ENCODE measurements around the gene TMEM156. TPM values are rescaled to one million over a fixed set of nuclear protein-coding genes. Genes with fewer than 3 reads are reported as not detected.

Gene TMEM156
- polyA plus RNA-seq, 3 donors = 0.31 to 1.1 (median 0.43) TPM

GRCh38 chr4:38958453-38959190 is 73.6 kb downstream of the TMEM156 start:
- Histone ChIP-seq H3K4me3 (replicated peaks in 1 of 3; ENCODE audit: low read depth in 2 of 3, low read length in 3 of 3) (no peak overlapping the region), H2AFZ (ENCODE audit: insufficient read depth, low read depth, low read length, poor library complexity, severe bottlenecking) (no peak overlapping the region), H3K9me3 (replicated peaks in 1 of 2; ENCODE audit: control insufficient read depth in 1 of 2, insufficient read depth in 1 of 2, low read length in 2 of 2) (no peaks in the 10 kb centered on the region), H3K27ac (ENCODE audit: low read depth in 1 of 2, low read length in 2 of 2) (no peak overlapping the region), H3K4me2 (replicated peaks; ENCODE audit: extremely low read depth, low read length, poor library complexity, severe bottlenecking) (no peak overlapping the region), H3K79me2 (ENCODE audit: insufficient read depth, low read length) (no peaks in the 10 kb centered on the region), H3K9ac (ENCODE audit: insufficient read depth, low read length, poor library complexity, severe bottlenecking) (no peak overlapping the region), H3K27me3 (ENCODE audit: control insufficient read depth in 2 of 2, insufficient read depth in 2 of 2, low read length in 2 of 2) (no peaks in the 10 kb centered on the region), H3K4me1 (ENCODE audit: control insufficient read depth in 1 of 2, insufficient read depth in 2 of 2, low read length in 2 of 2) (no peaks in the 10 kb centered on the region), H4K20me1 (ENCODE audit: insufficient read depth, low read length) (no peaks in the 10 kb centered on the region), H3K36me3 (replicated peaks in 1 of 2; ENCODE audit: control insufficient read depth in 1 of 2, insufficient read depth in 2 of 2, low read length in 2 of 2) (no peaks in the 10 kb centered on the region)
- Mint-ChIP-seq H3K9me3 (peaks cover 5 to 14% (median 8%) of the 10 kb centered on the region in 7 donors), H3K4me3 (no peak overlapping the region), H3K27ac (no peak overlapping the region), H3K36me3 (no peaks in the 10 kb centered on the region), H3K4me1 (no peaks in the 10 kb centered on the region), H3K27me3 (ENCODE audit: low read depth in 3 of 3) (peaks cover 0 to 1% (median 0%) of the 10 kb centered on the region in 3 donors)
- no peak for TF ChIP-seq CTCF (IDR thresholded peaks at IDR 0.05)
- DNase-seq = no peak
- WGBS (ENCODE audit: insufficient coverage) = no CpG with 5 or more reads among the region's 4 CpGs
- intact Hi-C loops (cut with micrococcal nuclease) = no loop called here

- H3K27me3 Mint-ChIP-seq (ENCODE audit: low read depth in 3 of 3) = peaks cover 0 to 1% (median 0%) of the 10 kb centered on the region in 3 donors
- no peak for TF ChIP-seq CTCF (IDR thresholded peaks at IDR 0.05)
- peaks cover 5 to 14% (median 8%) of the 10 kb centered on the region in 7 donors for H3K9me3 Mint-ChIP-seq
- no peak overlapping the region for H3K4me2 ChIP-seq (replicated peaks; ENCODE audit: extremely low read depth, low read length, poor library complexity, severe bottlenecking)
- no peak overlapping the region for H3K27ac ChIP-seq (ENCODE audit: low read depth in 1 of 2, low read length in 2 of 2)
- H4K20me1 ChIP-seq (ENCODE audit: insufficient read depth, low read length) = no peaks in the 10 kb centered on the region
- intact Hi-C loops (cut with micrococcal nuclease) = no loop called here
- no peak overlapping the region for H3K9ac ChIP-seq (ENCODE audit: insufficient read depth, low read length, poor library complexity, severe bottlenecking)
- H3K9me3 ChIP-seq (replicated peaks in 1 of 2; ENCODE audit: control insufficient read depth in 1 of 2, insufficient read depth in 1 of 2, low read length in 2 of 2) = no peaks in the 10 kb centered on the region
- no peak overlapping the region for H3K27ac Mint-ChIP-seq
- H2AFZ ChIP-seq (ENCODE audit: insufficient read depth, low read depth, low read length, poor library complexity, severe bottlenecking) = no peak overlapping the region
- no peak overlapping the region for H3K4me3 Mint-ChIP-seq
- H3K4me1 Mint-ChIP-seq = no peaks in the 10 kb centered on the region
- H3K36me3 ChIP-seq (replicated peaks in 1 of 2; ENCODE audit: control insufficient read depth in 1 of 2, insufficient read depth in 2 of 2, low read length in 2 of 2) = no peaks in the 10 kb centered on the region
- H3K36me3 Mint-ChIP-seq = no peaks in the 10 kb centered on the region
- no CpG with 5 or more reads among the region's 3 CpGs for WGBS (ENCODE audit: insufficient coverage)
- H3K79me2 ChIP-seq (ENCODE audit: insufficient read depth, low read length) = no peaks in the 10 kb centered on the region
- H3K27me3 ChIP-seq (ENCODE audit: control insufficient read depth in 2 of 2, insufficient read depth in 2 of 2, low read length in 2 of 2) = no peaks in the 10 kb centered on the region
- no peaks in the 10 kb centered on the region for H3K4me1 ChIP-seq (ENCODE audit: control insufficient read depth in 1 of 2, insufficient read depth in 2 of 2, low read length in 2 of 2)
- no peak overlapping the region for H3K4me3 ChIP-seq (replicated peaks in 1 of 3; ENCODE audit: low read depth in 2 of 3, low read length in 3 of 3)
- no peak for DNase-seq
Observed at GRCh38 chr4:38957893-38958292, 74.3 kb downstream of the TMEM156 start.

Measured in CD14-positive monocyte (primary cell).